GM21367 (cell line): ENCODE measurements around the gene RAB1A.
"Not testable (repeated sequence)": the region's sequence is repeated elsewhere in the genome, so short reads cannot be mapped to it uniquely, and the experiment has no call there.

Experiments used
- ATAC-seq: cut with Tn5 transposase; IDR thresholded peaks from one replicate; pipeline ENCODE4 v1.9.1; 2021; ENCODE audit not compliant: unreplicated experiment

The RAB1A gene

GRCh38 chr2:65129826-65130663, at the start of gene RAB1A:
RAB1A (minus strand) TSS chr2:65130106; CDS start chr2:65129915, 191 bp downstream.
- ATAC-seq = peak; percentile 93

- no peak for ATAC-seq
Measured at GRCh38 chr2:65177751-65178442, 48.0 kb upstream of the RAB1A start.

GRCh38 chr2:65175894-65176530, 46.1 kb upstream of the RAB1A start:
- ATAC-seq = no peak

GRCh38 chr2:65174031-65174430, 44.1 kb upstream of the RAB1A start:
- ATAC-seq = not testable (repeated sequence)

- no peak for ATAC-seq
Measured at GRCh38 chr2:65172994-65173790, 43.3 kb upstream of the RAB1A start.

- ATAC-seq = not testable (repeated sequence)
Measured at GRCh38 chr2:65170611-65171477, 40.9 kb upstream of the RAB1A start.

GRCh38 chr2:65169760-65170136, 39.8 kb upstream of the RAB1A start:
- ATAC-seq = no peak

- no peak for ATAC-seq
Measured at GRCh38 chr2:65165558-65165957, 35.7 kb upstream of the RAB1A start.

- ATAC-seq = no peak
Measured at GRCh38 chr2:65164426-65164891, 34.6 kb upstream of the RAB1A start.

- ATAC-seq = no peak
Measured at GRCh38 chr2:65161551-65162100, 31.7 kb upstream of the RAB1A start.

- ATAC-seq = no peak
Measured at GRCh38 chr2:65159906-65160305, 30.0 kb upstream of the RAB1A start.

GRCh38 chr2:65159261-65159660, 29.4 kb upstream of the RAB1A start:
- ATAC-seq = no peak

GRCh38 chr2:65158557-65158956, 28.7 kb upstream of the RAB1A start:
- ATAC-seq = no peak

- ATAC-seq = not testable (repeated sequence)
Measured at GRCh38 chr2:65157856-65158255, 27.9 kb upstream of the RAB1A start.

GRCh38 chr2:65156041-65156440, 26.1 kb upstream of the RAB1A start:
- ATAC-seq = no peak

- ATAC-seq = no peak
Measured at GRCh38 chr2:65153515-65153914, 23.6 kb upstream of the RAB1A start.

- no peak for ATAC-seq
Measured at GRCh38 chr2:65146078-65146477, 16.2 kb upstream of the RAB1A start.

GRCh38 chr2:65144571-65144970, 14.7 kb upstream of the RAB1A start:
- no peak for ATAC-seq

GRCh38 chr2:65142515-65142914, 12.6 kb upstream of the RAB1A start:
- ATAC-seq = no peak
